ENCODE measurements around the gene ADISSP.

Gene ADISSP

GRCh38 chr20:3781153-3781910 is 13.8 kb upstream of the ADISSP start, which contains the start of gene SPEF1:
Gene SPEF1, minus strand, starts transcription at chr20:3781448. Its CDS starts 161 bp downstream, at chr20:3781287.
- DNase-seq (ENCODE audit: low read depth): no peak

GRCh38 chr20:3778976-3779375 is 11.4 kb upstream of the ADISSP start:
- DNase-seq (ENCODE audit: low read depth): no peak

- DNase-seq (ENCODE audit: low read depth): peak; percentile 47
These were observed 10.4 kb upstream of the ADISSP start for GRCh38 chr20:3777716-3778629.

- DNase-seq (ENCODE audit: low read depth): no peak
These were observed 9.8 kb upstream of the ADISSP start for GRCh38 chr20:3777381-3777715.

- no peak for DNase-seq (ENCODE audit: low read depth)
These were observed 8.0 kb upstream of the ADISSP start for GRCh38 chr20:3775457-3776108.

- no peak for DNase-seq (ENCODE audit: low read depth)
These were observed 4.1 kb upstream of the ADISSP start for GRCh38 chr20:3771552-3772058.

GRCh38 chr20:3768342-3769130 is 983 bp upstream of the ADISSP start:
- DNase-seq (ENCODE audit: low read depth): peak; percentile 75

GRCh38 chr20:3767110-3767426 is 485 bp downstream of the ADISSP start:
- DNase-seq (ENCODE audit: low read depth): no peak

- no peak for DNase-seq (ENCODE audit: low read depth)
These were observed 987 bp downstream of the ADISSP start for GRCh38 chr20:3766422-3767109.

- no peak for DNase-seq (ENCODE audit: low read depth)
These were observed 2.2 kb downstream of the ADISSP start for GRCh38 chr20:3765171-3765882.

GRCh38 chr20:3764659-3765058 is 2.9 kb downstream of the ADISSP start:
- no peak for DNase-seq (ENCODE audit: low read depth)

GRCh38 chr20:3763671-3764601 is 3.6 kb downstream of the ADISSP start:
- DNase-seq (ENCODE audit: low read depth): no peak

GRCh38 chr20:3760655-3761348 is 6.8 kb downstream of the ADISSP start:
- no peak for DNase-seq (ENCODE audit: low read depth)

GRCh38 chr20:3759884-3760283 is 7.7 kb downstream of the ADISSP start:
- no peak for DNase-seq (ENCODE audit: low read depth)

- no peak for DNase-seq (ENCODE audit: low read depth)
These were observed 8.2 kb downstream of the ADISSP start for GRCh38 chr20:3759316-3759823.

GRCh38 chr20:3758566-3758965 is 9.0 kb downstream of the ADISSP start:
- DNase-seq (ENCODE audit: low read depth): no peak

GRCh38 chr20:3757268-3757667 is 10.3 kb downstream of the ADISSP start:
- no peak for DNase-seq (ENCODE audit: low read depth)

GRCh38 chr20:3755814-3756480 is 11.6 kb downstream of the ADISSP start:
- no peak for DNase-seq (ENCODE audit: low read depth)
